GM23338 (cell line): Measurements from ENCODE around the gene FBXO2.
A peak's percentile ranks its signal among the peaks of the same experiment; 100 is the strongest.

ENCODE experiments used
- CREB1 ChIP-seq: fragments of 250-450 bp; sonication (Bioruptor Pico); IDR thresholded peaks from 2 replicates; pipeline ENCODE4 v1.5.0; 2020; ENCODE audit warnings: low read depth, mild to moderate bottlenecking, moderate library complexity
- JUNB ChIP-seq: IDR thresholded peaks from one replicate; pipeline ENCODE4 v1.6.1; 2016; ENCODE audit warnings: antibody characterized with exemption; ENCODE audit not compliant: unreplicated experiment
- TF ChIP-seq, protein P1 (sequence below), 2 experiments: fragments of 200-600 bp in 1 of 2; sonication (generic) in 1 of 2; conservative IDR thresholded peaks; 2 replicates each; pipeline versions ENCODE4 v1.5.1 to v1.6.1; 2016 to 2017; ENCODE audit warnings: antibody characterized with exemption in 2 of 2, low read depth in 2 of 2, mild to moderate bottlenecking in 2 of 2, moderate library complexity in 1 of 2

DNA sequence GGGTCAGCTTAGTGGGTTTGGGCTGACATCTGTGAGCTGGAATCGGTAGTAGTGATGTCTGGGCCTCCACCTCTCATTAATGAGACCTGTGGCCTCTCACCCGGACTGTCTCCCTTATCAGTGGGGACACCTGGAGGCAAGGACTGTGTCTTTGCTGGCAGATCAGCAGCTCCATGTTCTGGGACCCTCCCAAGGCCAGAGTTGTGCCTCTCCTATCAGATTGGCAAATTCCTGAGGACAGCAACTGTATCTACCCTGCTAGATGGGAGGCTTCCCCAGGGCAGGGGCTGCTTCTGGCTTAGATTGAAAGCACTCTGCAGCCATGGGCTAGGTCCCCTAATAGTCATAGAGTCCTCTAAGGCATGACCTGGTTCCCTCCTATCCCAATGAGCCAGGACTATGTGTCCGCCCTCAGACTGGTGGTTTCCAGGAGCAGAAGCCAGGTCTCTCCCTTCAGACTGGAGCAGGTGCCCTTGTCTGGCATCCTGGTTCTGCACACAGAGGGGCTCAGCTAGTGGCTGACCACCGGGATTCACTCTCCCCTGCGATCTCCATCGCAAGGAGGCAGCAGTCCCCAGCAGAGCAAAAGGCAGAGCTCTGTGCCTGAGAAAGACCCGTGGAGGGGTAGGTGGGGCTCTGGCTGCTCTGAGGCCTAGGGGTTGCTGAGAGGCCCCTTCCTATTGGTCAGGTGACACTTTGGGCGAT, 43.1 kb upstream of the FBXO2 start:
- TF ChIP-seq, protein P1, sequence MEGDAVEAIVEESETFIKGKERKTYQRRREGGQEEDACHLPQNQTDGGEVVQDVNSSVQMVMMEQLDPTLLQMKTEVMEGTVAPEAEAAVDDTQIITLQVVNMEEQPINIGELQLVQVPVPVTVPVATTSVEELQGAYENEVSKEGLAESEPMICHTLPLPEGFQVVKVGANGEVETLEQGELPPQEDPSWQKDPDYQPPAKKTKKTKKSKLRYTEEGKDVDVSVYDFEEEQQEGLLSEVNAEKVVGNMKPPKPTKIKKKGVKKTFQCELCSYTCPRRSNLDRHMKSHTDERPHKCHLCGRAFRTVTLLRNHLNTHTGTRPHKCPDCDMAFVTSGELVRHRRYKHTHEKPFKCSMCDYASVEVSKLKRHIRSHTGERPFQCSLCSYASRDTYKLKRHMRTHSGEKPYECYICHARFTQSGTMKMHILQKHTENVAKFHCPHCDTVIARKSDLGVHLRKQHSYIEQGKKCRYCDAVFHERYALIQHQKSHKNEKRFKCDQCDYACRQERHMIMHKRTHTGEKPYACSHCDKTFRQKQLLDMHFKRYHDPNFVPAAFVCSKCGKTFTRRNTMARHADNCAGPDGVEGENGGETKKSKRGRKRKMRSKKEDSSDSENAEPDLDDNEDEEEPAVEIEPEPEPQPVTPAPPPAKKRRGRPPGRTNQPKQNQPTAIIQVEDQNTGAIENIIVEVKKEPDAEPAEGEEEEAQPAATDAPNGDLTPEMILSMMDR (conservative IDR thresholded peaks at IDR 0.05; ENCODE audit: low read depth in 2 of 2): peak in 1 of 2 experiments; percentile 33; a peak in 2 of 4 replicates
- TF ChIP-seq JUNB (no peak), CREB1 (CRISPR knock-in tag) (no peak)
